Stimulated activated CD8-positive, alpha-beta memory T cell treated with anti-CD3 and anti-CD28 coated beads, Interleukin-15, amount 100 ng/mL, for 1 hour (primary cell): ENCODE data around the gene LOXL1.
"Not testable (repeated sequence)": the region's sequence is repeated elsewhere in the genome, so short reads cannot be mapped to it uniquely, and the experiment has no call there.

Experiments used
- DNase-seq: peaks from one replicate; pipeline ENCODE4 v3.0.0-alpha.2; 2020; ENCODE audit warnings: low read depth

The LOXL1 gene

DNA sequence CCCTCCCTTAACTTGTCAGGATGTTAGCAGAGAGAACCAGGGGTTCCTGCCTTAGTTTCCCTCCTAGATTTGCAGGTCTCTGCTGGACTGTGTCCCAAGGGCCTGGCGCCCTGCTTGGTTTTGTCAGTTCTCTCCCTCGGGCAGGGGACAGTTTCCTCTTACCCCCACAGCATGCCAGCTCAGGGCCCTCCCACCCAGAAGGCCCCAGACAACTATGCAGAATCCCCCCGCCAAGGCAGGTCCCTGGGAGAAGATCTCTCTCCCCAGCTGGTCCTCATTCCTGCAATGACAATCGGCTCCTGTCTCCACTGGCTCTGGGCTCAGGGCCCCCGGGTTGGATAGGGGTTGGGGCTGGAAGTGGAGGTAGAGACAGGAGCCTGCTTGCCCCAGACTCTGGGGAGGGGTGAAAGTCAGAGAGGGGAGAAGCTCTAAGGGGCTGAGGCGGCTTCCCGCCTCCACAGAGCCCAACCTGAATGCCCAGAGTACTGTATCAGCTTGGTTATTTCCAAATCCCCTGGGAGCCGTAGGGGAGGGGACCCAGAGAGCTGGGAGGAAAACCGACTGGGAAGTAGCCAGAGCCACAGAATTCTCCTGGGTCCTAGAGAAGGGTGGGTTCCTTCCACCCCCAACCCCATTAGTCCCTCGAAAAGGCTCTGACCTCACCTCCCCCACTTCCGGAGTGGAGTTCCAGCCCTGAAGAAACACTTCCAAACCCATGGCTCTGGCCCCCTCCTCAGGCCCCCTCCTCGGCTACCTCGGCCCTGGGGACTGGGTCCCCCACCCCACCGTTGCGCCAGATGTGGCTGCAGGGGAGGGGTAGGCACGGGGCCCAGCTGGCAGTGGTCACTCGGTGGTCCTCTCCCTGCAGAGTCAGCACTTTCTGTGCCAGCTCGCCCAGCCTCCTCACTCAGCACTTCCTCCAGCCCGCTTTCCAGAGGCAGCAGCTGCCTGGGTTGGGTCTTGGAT, 3.8 kb upstream of the LOXL1 start:
- no peak for DNase-seq

DNA sequence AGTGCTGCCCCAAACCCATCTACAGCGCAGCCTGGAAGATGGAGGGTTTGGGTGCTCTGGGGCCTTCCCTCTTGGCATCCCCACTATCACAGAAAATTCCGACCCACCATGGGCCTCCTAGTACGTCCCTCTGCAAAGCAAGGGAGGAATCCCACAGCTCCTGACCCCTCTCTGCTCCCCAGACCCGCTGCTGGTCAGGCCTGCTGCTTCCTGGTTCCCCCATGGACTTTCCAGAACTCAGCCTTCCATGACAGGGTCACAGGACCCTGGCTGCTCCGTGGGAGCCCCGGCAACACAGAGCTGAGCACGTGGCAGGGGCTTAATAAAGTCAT, 3.1 kb upstream of the LOXL1 start:
- no peak for DNase-seq

DNA sequence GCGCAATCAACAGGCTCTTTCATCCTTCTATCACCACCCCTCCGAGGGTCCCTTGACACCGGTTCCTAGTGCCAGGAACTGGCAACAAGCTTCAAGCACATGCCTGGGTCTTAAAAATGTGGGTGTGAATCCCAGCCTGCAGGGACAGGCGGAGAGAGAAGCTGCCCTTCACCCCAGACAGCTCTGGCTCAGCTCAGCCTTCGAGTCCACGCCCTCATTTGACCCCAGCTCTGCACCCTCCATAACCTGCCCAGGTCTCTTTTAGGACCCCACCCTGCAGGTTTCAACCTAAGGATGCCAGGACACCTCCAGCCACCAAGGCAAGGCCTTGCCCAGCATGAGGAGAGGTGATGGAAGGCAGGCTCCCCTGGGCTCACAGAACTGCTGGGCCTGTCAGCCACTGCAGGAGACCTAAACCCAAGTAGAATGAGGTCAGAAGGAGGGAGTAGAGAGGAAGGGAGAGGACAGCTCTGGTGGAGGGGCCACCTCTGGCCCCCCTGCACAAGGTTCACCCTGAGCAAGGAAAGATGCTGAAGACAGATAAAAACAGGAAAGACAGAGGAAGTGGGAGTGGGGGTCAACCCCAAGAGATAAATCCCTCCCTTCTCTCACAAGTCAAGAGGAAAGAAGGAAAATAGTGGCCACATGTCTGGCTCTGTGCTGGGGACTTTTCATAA, 2.6 kb upstream of the LOXL1 start:
- DNase-seq: no peak

DNA sequence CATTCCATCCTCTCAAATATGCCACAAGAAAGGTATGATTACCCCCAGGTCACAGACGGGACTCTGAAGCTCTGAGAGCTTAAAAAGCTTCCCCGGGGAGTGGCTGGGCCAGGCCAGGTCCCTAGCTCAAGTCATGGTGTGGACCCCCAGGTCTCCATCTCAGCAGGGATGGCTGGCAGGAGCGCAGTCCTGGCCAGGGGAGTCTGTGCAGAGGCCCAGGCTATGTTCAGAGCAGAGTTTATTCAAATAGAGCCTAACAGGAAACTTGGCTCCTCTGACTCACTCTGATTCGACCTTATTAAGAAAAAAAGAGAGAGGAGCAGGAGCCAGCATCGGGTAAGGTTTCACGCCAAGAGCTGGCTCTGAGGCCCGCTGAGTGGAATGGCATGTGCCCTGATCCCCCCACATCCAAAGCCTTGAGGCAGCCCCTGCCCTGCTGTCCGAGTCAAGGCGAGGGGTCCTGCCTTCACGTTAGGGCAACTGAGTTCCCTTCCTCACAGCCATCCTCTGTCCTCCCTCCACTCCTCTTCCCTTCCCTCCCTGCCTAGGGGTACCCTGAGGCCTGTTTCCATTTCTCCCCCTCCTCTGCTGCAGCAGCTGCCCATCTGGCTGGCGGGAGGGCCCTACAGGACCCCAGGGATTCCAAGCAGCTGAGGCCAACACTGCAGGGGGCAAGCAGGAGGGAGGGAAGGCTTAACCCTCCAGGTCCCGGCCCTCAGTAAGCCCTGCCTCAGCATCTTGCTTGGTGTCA, 1.9 kb upstream of the LOXL1 start:
- DNase-seq: no peak

DNA sequence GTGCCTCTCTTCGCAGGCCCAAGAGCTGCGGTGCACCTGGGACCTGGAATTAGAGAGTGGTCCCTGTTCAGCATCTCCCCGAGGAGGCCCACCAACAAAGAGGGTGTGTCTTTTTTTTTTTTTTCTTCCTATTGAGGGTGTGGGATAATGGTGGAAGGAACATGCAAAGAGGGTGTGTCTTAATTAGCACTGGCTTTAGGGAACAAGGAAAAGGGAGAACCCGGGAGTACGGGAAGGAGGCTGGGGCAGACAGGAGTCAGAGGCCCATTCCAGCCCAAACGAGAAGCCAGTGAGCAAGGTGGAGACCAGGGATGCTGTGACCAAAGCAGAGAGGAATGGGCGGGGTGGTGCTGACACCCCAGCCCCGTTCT, 429 bp upstream of the LOXL1 start:
- no peak for DNase-seq

DNA sequence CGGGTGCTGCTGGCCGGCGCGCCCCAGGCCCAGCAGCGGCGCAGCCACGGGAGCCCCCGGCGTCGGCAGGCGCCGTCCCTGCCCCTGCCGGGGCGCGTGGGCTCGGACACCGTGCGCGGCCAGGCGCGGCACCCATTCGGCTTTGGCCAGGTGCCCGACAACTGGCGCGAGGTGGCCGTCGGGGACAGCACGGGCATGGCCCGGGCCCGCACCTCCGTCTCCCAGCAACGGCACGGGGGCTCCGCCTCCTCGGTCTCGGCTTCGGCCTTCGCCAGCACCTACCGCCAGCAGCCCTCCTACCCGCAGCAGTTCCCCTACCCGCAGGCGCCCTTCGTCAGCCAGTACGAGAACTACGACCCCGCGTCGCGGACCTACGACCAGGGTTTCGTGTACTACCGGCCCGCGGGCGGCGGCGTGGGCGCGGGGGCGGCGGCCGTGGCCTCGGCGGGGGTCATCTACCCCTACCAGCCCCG, 777 bp downstream of the LOXL1 start:
- DNase-seq: no peak

DNA sequence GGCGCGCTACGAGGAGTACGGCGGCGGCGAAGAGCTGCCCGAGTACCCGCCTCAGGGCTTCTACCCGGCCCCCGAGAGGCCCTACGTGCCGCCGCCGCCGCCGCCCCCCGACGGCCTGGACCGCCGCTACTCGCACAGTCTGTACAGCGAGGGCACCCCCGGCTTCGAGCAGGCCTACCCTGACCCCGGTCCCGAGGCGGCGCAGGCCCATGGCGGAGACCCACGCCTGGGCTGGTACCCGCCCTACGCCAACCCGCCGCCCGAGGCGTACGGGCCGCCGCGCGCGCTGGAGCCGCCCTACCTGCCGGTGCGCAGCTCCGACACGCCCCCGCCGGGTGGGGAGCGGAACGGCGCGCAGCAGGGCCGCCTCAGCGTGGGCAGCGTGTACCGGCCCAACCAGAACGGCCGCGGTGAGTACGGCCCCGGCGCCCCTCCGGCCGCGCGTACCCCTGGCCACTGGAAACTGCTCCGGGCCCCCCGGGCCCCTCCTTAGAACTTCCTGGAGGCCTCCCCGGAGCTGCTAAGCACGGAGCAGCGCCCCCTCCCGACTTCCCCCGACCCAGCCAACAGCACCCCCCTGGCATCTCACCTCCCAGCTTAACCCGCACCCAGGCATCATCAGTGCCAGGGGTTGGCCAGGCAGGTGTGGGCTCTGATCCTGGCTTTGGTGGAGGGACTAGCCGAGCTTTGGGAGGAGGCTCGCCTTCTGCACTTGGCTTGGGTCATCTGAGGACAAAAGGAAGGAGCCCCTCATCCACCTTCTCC, 1.4 kb downstream of the LOXL1 start:
- DNase-seq: peak; percentile 42

DNA sequence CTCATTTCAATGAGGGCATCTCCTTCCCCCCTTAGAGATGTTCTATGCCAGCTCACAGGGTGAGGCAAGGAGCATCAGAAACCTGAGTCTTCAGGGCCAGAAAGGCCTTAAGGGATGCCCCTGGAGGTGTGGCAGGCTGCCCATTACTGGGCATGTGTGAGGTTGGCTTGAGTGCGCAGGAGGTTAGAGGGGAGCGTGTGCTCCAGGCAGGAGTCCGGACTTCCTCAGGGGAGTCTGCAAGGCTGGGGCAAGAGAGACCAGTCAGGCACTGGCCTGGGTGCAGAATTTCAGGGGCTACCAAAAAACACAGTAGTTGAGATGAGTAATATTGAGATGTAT, 1.9 kb downstream of the LOXL1 start:
- no peak for DNase-seq

DNA sequence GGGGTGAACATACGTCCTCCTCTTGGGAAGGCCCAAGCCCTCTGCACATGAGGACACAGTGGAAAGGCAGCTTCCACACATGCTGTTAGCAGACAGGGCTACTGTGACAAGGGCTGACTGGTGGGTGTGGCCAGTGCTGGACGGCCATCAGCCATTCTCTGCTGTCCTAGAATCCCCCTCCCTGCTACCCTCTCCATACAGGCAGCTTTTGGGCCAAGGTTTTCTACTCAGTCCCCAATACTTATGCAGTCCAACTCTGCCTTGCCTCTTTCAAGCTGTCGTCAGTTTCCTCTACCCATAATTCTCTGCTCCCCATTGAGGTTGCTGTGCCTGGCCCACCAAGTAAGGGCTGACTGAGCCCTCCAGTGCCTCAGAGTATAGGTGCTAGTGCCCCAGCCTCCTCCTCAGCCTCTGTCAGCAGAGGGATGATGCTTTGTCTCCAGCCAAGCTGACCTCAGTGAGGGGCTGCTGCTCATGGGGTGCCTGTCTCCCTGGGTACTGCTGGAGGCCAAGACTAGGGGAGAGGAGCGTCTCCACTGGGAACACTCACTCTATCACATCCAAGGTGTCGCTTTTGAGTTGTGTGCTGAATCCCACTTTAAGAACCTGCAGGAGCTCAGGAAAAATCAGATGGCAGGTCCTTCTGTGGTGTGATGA, 2.8 kb downstream of the LOXL1 start:
- no peak for DNase-seq

DNA sequence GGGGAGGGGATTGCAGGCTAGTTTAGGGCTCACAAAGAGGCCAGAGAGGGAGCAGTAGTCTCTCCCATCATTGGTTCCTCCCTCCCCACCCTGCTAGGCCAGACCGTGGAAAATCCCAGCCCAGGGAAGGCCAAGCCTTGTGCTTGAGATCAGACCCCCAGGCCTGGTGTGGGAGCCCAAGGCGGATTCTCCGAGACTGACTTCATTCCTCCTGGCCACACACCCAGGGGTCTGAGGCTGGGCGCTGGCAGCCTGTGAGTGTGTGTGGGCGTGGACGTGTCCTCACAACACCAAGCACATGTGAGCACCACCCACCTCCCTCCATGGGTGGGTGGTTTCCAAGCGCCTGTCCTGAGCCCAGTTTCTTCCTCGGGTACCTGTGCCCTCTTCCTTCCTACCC, 4.1 kb downstream of the LOXL1 start:
- DNase-seq: no peak

DNA sequence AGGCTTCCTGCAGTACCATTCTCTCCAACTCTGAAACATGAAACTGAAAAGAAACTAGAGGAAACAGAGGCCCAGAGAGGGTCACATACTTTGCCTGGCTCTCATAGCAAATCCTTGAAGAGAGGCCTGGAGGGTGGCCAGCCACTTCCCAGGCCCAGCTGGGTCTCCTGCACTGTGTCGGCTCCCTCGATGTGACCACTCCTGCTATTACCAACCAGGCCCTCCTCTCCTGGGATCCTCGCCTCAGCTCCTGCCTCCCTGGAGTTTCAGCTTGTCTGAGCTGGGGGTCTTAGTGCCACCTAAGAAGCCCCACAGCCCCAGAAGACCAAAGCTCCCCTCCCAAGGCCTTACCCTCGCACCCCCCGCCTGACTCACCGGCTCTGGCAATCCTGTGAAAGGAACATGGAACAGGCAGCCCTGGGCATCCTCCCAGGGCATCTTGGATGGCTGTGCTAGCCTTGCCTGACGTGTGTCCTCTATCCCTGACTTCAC, 4.6 kb downstream of the LOXL1 start:
- DNase-seq: no peak

DNA sequence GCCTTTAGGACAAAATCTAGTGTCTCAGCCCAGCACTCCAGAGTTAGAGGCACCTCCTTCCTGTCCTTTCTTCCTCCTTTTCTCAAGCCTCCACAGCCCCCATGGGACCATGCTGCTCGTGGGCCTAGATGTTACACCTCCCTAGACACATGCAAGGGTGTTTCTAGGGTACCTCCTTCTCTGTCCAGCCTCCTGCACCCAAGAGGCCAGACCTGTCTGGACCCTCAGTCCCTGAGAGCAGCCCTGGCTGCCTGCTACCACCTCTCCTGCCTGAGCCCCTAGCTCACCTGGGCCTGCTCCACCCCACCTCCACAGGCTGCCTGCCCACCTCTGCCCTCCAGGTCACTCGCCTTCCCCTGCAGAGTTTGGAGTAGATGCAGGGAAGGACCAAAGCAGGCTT, 5.2 kb downstream of the LOXL1 start:
- no peak for DNase-seq

DNA sequence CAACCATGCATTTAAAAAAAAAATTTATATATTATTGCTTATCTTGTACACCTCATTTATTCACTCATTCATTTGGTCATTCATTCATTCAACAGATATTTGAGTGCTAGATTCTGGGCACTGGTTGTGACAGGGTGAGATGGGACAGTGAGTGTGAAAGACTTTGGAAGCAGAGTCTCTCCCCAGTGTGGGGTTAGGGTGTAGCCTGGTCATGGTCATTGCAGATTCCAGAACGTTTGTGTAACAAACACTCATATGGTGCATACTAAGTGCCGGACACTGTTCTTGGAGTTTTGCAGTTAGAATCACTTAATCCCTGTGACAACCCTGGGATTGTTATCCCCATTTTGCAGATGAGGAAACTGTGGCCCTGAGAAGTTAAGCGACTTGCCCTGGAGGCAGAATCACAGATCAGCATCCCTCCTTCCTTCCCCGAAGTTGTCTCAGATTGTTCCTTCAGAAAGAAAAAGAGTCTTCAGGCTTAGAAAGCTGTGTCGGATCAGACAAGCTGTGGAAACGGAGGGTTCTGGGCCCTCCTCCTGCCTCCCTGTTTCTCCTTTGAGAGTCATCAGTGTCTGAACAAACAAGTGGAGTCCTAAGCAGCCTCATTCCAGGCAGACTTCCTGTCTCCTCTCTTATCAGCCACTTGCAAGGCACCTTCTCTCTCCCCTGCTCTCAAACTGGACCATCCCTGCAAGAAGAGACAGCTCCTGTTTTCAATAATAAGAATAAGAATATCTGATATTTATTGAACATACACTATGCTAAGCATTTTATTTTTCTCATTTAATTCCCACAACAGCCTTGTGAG, 6.3 kb downstream of the LOXL1 start:
- DNase-seq: no peak

DNA sequence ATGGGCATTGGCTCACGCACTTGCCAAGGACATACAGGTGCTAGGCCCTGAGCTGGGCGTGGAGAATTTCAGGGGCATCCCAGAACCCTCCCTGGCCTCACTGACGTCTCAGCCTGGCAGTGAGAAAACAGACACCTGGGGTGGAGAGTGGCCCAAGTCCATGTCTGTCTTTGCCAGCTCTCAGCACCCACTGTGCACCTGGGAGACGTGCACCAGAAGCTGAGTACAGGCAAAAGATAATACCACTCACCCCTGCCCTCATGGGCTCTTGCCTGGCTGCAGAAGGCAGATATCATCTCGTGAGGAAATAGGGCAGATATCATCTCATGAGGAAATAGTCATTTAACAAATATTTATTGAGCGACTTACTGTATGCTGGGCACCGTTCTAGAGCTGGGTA, 8.0 kb downstream of the LOXL1 start:
- no peak for DNase-seq

DNA sequence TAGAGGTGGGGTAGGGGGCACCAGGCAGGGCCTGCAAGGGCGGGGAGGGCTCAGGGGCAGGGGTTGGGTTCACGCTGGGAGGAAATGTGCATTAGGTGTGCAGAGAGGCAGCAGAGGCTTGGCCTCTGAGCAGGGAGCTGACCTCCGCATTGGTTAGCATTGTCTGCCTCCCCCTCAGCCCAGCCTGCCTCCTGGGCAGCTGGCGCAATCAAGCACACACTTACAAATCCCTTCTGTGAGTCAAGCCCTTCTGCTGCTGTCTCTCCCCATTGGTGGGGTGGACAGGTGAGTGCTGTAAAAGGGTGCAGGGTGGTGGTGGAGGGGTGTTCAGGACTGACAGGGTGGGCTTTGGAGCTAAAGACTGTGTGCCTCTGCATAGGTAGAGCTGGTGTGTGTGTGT, 9.3 kb downstream of the LOXL1 start:
- DNase-seq: no peak

DNA sequence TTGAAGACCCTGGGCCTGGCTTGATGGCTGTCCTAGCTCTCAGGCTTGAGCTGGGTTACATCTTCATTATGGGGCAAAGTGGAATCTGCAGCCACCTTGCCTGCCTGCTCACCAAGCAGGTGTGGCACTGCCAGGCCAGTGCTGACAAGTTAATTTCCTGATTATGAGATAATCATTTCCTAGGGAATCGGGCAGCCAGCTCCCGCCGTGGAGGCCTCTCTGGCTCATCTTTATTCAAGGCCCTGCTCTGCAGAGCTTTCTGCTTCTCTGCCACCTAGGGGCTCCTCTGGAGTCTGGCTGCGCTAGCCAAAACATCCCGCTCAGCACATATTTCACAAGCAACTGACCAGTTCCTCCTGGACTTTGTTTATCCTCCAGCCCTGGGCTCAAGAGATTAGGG, 9.9 kb downstream of the LOXL1 start:
- no peak for DNase-seq

DNA sequence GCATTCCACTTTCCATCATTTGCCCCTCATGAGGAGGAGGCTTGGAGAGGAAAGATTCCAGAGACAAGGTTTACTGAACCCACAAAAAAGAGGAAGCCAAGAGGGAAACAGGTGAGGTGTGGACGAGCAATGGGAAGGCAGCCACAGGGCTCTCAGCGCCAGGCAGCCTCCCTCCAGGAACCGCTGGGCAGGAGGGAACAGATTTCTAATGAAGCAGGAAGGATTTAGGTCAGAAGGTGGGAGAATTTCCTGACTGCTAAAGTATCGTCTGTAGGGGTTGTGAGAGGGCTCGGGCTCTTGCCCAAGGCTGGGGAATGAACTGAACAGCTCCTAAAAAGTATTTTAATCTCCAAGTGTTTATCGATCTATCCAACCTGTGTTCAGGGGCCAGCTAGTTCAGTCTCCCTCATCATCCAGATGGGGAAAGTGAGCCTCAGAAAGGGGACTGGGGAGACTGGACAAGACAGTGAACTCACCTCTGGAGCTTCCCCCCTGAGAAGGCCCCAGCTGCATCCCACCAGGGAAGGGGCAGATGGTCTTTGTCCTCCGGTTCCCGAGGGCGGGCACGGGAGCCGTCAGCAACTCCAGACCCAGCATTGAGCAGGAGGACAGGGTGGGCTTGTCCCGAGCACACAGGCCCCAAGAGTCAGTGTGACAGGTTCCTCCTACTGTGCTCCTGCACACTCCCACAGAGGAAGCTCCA, 10.5 kb downstream of the LOXL1 start:
- DNase-seq: no peak

DNA sequence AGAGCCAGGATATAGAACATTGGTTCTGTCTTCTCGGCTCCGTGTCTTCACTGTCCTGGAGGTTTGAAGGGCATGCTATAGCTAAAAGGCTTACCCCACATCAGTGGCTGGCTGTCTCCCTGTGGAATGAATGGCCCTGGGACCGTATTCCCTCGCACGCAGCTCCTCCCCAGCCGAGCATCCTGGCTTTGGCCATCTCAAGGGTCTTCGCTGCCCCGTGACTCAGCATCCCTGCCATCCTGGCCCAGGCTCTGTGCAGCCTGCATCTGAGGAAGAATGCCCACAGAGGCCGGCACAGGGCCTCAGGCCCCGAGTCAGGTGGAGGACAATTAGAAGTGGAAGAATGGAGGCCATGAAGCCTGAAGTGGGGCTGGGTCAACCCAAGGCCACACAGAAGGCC, 11.0 kb downstream of the LOXL1 start:
- no peak for DNase-seq

DNA sequence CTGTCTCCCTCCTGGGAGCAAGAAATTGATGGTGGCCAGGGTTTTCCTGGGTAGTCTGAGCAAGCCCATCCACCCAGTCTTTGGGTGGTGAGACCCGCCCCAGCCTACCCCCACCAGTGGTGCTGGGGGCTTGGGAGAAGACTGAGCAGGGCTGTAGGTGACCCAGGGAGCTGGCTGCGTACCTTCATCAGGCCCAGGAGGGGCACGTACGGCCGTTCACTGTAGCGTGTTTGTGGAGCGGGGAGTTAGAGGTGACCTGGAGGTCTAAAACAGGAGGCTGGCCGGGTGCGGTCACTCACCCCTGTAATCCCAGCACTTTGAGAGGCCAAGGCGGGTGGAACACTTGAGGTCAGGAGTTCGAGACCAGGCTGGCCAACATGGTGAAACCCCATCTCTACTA, 11.5 kb downstream of the LOXL1 start:
- no peak for DNase-seq

DNA sequence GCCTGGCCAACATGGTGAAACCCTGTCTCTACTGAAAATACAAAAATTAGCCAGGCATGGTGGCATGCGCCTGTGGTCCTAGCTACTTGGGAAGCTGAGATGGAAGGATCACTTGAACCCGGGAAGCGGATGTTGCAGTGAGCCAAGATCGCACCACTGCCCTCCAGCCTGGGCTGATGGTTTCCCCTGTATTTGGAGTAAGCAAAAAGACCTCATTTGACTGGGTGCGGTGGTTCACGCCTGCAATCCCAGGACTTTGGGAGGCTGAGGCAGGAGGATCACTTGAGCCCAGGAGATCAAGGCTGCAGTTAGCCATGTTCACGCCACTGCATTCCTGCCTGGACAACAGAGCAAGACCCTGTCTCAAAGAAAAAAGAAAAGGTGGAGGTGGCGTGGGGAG, 12.3 kb downstream of the LOXL1 start:
- not testable (repeated sequence) for DNase-seq
